CD14-positive monocyte (primary cell): ENCODE results near the gene ACTL6B. TPM values are rescaled to one million over a fixed set of nuclear protein-coding genes. Genes with fewer than 3 reads are reported as not detected.

Source experiments
- DNase-seq, 3 donors: peaks; one replicate each; pipeline ENCODE4 v3.0.0-alpha.2; 2011 to 2022
- H2AFZ ChIP-seq: 2 replicates; pipeline ENCODE4 v1.6.0; 2012; ENCODE audit warnings: mild to moderate bottlenecking, low read depth, low read length, inconsistent platforms; ENCODE audit not compliant: insufficient read depth, poor library complexity, severe bottlenecking
- H3K27ac ChIP-seq, 2 donors: 1 replicate in 1 of 2; 2 replicates in 1 of 2; pipeline ENCODE4 v1.5.1; 2012 to 2013; ENCODE audit warnings: low read length in 2 of 2, control low read depth in 1 of 2, inconsistent platforms in 1 of 2, low read depth in 1 of 2, mild to moderate bottlenecking in 1 of 2
- H3K27me3 ChIP-seq, 2 donors: one replicate each; pipeline versions ENCODE4 v1.6.0 to v1.6.1; 2011 to 2013; ENCODE audit warnings: low read length in 2 of 2; ENCODE audit not compliant: control insufficient read depth in 2 of 2, insufficient read depth in 2 of 2
- H3K36me3 ChIP-seq, 2 donors: replicated peaks in 1 of 2; 1 replicate in 1 of 2; 2 replicates in 1 of 2; pipeline versions ENCODE4 v1.5.1 to v1.6.1; 2012 to 2013; ENCODE audit warnings: low read length in 2 of 2, control low read depth in 1 of 2, inconsistent platforms in 1 of 2, mild to moderate bottlenecking in 1 of 2; ENCODE audit not compliant: insufficient read depth in 2 of 2, control insufficient read depth in 1 of 2
- H3K4me1 ChIP-seq, 2 donors: 1 replicate in 1 of 2; 2 replicates in 1 of 2; pipeline versions ENCODE4 v1.5.1 to v1.6.1; 2012 to 2013; ENCODE audit warnings: low read length in 2 of 2, control low read depth in 1 of 2, inconsistent platforms in 1 of 2, mild to moderate bottlenecking in 1 of 2, moderate library complexity in 1 of 2; ENCODE audit not compliant: insufficient read depth in 2 of 2, control insufficient read depth in 1 of 2
- H3K4me2 ChIP-seq: replicated peaks from 2 replicates; pipeline ENCODE3; 2012; ENCODE audit warnings: low read length, moderate library complexity, mild to moderate bottlenecking; ENCODE audit not compliant: poor library complexity, severe bottlenecking; ENCODE audit errors: extremely low read depth
- H3K4me3 ChIP-seq, 3 experiments: fragments of 200-600 bp in 1 of 3; sonication (generic) in 1 of 3; replicated peaks in 1 of 3; 1 replicate in 2 of 3; 2 replicates in 1 of 3; pipeline ENCODE4 v1.5.1; 2011 to 2013; ENCODE audit warnings: low read length in 3 of 3, mild to moderate bottlenecking in 3 of 3, control low read depth in 2 of 3, low read depth in 2 of 3, inconsistent platforms in 1 of 3, moderate library complexity in 1 of 3
- H3K79me2 ChIP-seq: 2 replicates; pipeline ENCODE4 v1.6.0; 2012; ENCODE audit warnings: mild to moderate bottlenecking, control low read depth, inconsistent platforms, low read length, moderate library complexity; ENCODE audit not compliant: insufficient read depth
- H3K9ac ChIP-seq: 2 replicates; pipeline ENCODE4 v1.6.0; 2017; ENCODE audit warnings: low read length, mild to moderate bottlenecking; ENCODE audit not compliant: insufficient read depth, poor library complexity, severe bottlenecking
- H3K9me3 ChIP-seq, 2 donors: replicated peaks in 1 of 2; 1 replicate in 1 of 2; 2 replicates in 1 of 2; pipeline versions ENCODE4 v1.5.1 to v1.6.1; 2012 to 2013; ENCODE audit warnings: low read length in 2 of 2, control low read depth in 1 of 2; ENCODE audit not compliant: control insufficient read depth in 1 of 2, insufficient read depth in 1 of 2
- H4K20me1 ChIP-seq: 2 replicates; pipeline ENCODE4 v1.6.0; 2012; ENCODE audit warnings: mild to moderate bottlenecking, low read length, control low read depth, moderate library complexity; ENCODE audit not compliant: insufficient read depth
- H3K27ac Mint-ChIP-seq, 7 donors: one replicate each; pipeline ENCODE4 v1.8.0; 2020; ENCODE audit warnings: mild to moderate bottlenecking in 7 of 7, mixed read lengths in 7 of 7, moderate library complexity in 6 of 7, inconsistent platforms in 2 of 7
- H3K27me3 Mint-ChIP-seq, 3 donors: one replicate each; pipeline ENCODE4 v1.8.0; 2021 to 2022; ENCODE audit warnings: low read depth in 3 of 3, mild to moderate bottlenecking in 3 of 3, mixed read lengths in 3 of 3, moderate library complexity in 3 of 3, inconsistent platforms in 1 of 3
- H3K36me3 Mint-ChIP-seq, 2 donors: one replicate each; pipeline ENCODE4 v1.8.0; 2020; ENCODE audit warnings: mixed read lengths in 2 of 2, inconsistent platforms in 1 of 2, mild to moderate bottlenecking in 1 of 2
- H3K4me1 Mint-ChIP-seq: one replicate; pipeline ENCODE4 v1.8.0; 2020; ENCODE audit warnings: mild to moderate bottlenecking, mixed read lengths
- H3K4me3 Mint-ChIP-seq, 2 donors: one replicate each; pipeline ENCODE4 v1.8.0; 2020; ENCODE audit warnings: mild to moderate bottlenecking in 2 of 2, mixed read lengths in 2 of 2, moderate library complexity in 1 of 2
- H3K9me3 Mint-ChIP-seq, 7 donors: one replicate each; pipeline ENCODE4 v1.8.0; 2020 to 2022; ENCODE audit warnings: mixed read lengths in 7 of 7, mild to moderate bottlenecking in 6 of 7, moderate library complexity in 6 of 7, inconsistent platforms in 2 of 7
- WGBS: methylation state at CpG from one replicate; pipeline ENCODE4 v1.1.5; 2013; ENCODE audit warnings: missing lambda C conversion rate; ENCODE audit not compliant: insufficient coverage; 5-methylcytosine and 5-hydroxymethylcytosine counted together
- intact Hi-C, 2 donors: fragments of 100-400 bp; cut with micrococcal nuclease; formaldehyde crosslinking; loops; one replicate each; pipeline versions ENCODE4 v1.15.0 to v1.15.1; 2023
- polyA plus RNA-seq, 3 donors: library from polyadenylated mRNA; depleted of rRNA in 1 of 3; unstranded in 2 of 3; stranded (reverse) in 1 of 3; fragments of 300-500 nt in 2 of 3; fragments of >200 nt in 1 of 3; fragmentation: Illumina TruSeq in 2 of 3; gene quantifications; 1 replicate in 2 of 3; 2 replicates in 1 of 3; pipeline ENCODE4 v1.2.3, GENCODE V29; 2012 to 2021
- TF ChIP-seq, protein P1 (sequence below): fragments of 200-600 bp; IDR thresholded peaks from one replicate; pipeline ENCODE4 v1.8.0; 2022; ENCODE audit warnings: antibody characterized with exemption, mild to moderate bottlenecking

The ACTL6B gene
- polyA plus RNA-seq, 3 donors: not detected

DNA sequence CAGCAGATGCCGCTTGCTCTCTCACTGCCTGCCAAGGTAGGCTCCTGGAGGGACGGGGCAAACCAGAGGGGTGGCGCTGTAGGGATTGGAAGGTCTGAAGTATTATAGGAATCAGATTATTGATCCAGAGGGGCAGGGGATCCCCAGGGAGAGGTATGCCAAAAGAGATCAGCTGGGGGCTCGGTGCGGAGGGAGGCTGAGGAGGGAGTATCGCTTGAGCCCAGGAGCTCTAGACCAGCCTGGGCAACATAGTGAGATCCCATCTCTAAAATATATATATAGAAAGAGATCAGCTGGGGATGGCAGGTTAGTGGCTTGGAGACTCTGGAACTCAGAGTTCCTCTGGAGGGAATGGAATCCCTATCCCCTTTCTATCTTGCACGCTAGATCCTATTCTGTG is 61.1 kb downstream of the ACTL6B start:
- Histone ChIP-seq H4K20me1 (no peaks in the 10 kb centered on the region), H3K4me3 (no peak overlapping the region), H3K4me1 (peaks cover 0 to under 1% of the 10 kb centered on the region in 2 donors), H3K9me3 (no peaks in the 10 kb centered on the region), H3K27ac (no peak overlapping the region), H3K9ac (no peak overlapping the region), H3K79me2 (no peaks in the 10 kb centered on the region), H3K27me3 (peaks cover 0 to 6% of the 10 kb centered on the region in 2 donors), H3K36me3 (no peaks in the 10 kb centered on the region), H2AFZ (no peak overlapping the region), H3K4me2 (no peak overlapping the region)
- H3K27me3 Mint-ChIP-seq: peaks cover 8 to 15% (median 14%) of the 10 kb centered on the region in 3 donors
- 95% methylated on average over 4 of the region's 7 CpGs for WGBS
- no peak for DNase-seq
- H3K27ac Mint-ChIP-seq: no peak overlapping the region
- TF ChIP-seq, protein P1, sequence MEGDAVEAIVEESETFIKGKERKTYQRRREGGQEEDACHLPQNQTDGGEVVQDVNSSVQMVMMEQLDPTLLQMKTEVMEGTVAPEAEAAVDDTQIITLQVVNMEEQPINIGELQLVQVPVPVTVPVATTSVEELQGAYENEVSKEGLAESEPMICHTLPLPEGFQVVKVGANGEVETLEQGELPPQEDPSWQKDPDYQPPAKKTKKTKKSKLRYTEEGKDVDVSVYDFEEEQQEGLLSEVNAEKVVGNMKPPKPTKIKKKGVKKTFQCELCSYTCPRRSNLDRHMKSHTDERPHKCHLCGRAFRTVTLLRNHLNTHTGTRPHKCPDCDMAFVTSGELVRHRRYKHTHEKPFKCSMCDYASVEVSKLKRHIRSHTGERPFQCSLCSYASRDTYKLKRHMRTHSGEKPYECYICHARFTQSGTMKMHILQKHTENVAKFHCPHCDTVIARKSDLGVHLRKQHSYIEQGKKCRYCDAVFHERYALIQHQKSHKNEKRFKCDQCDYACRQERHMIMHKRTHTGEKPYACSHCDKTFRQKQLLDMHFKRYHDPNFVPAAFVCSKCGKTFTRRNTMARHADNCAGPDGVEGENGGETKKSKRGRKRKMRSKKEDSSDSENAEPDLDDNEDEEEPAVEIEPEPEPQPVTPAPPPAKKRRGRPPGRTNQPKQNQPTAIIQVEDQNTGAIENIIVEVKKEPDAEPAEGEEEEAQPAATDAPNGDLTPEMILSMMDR: no peak
- peaks cover 0 to 2% (median 0%) of the 10 kb centered on the region in 7 donors for H3K9me3 Mint-ChIP-seq
- peaks cover 4% of the 10 kb centered on the region for H3K4me1 Mint-ChIP-seq
- intact Hi-C loops: no loop called here
- peaks cover 0 to 3% of the 10 kb centered on the region in 2 donors for H3K36me3 Mint-ChIP-seq
- H3K4me3 Mint-ChIP-seq: no peak overlapping the region

Other genes starting within 250 kb of the ACTL6B start
- 1 to 10 TPM in 2 of 3 donors, under 1 TPM in 1; 0.60 to 1.9 (median 1.2) TPM for gene ZCWPW1, start 227.7 kb downstream of the ACTL6B start, polyA plus RNA-seq
- gene MEPCE, start 226.6 kb downstream of the ACTL6B start, polyA plus RNA-seq: 10 to 100 TPM in 1 of 3 donors, 1 to 10 TPM in 2; 2.9 to 43.2 (median 3.3) TPM
- 10 to 100 TPM in 2 of 3 donors, 1 to 10 TPM in 1; 8.1 to 35.0 (median 14.6) TPM for gene PPP1R35, start 220.0 kb downstream of the ACTL6B start, polyA plus RNA-seq
- 1 to 10 TPM in 1 of 3 donors, under 1 TPM in 1, not detected in 1; 0.40 to 2.5 TPM for gene SPACDR, start 192.2 kb downstream of the ACTL6B start, polyA plus RNA-seq
- 10 to 100 TPM; 23.8 to 91.5 (median 26.3) TPM for gene TSC22D4, start 177.2 kb downstream of the ACTL6B start, polyA plus RNA-seq
- gene NYAP1, start 172.5 kb downstream of the ACTL6B start, polyA plus RNA-seq: not detected
- 1 to 10 TPM; 1.3 to 1.8 (median 1.8) TPM for gene AGFG2, start 117.2 kb downstream of the ACTL6B start, polyA plus RNA-seq
- 10 to 100 TPM in 1 of 3 donors, not detected in 2; 67.2 TPM for gene SAP25, start 82.5 kb downstream of the ACTL6B start, polyA plus RNA-seq
- gene LRCH4, start 70.3 kb downstream of the ACTL6B start, polyA plus RNA-seq: 100 to 1,000 TPM; 132 to 286 (median 134) TPM
- 1 to 10 TPM in 1 of 3 donors, under 1 TPM in 2; 0.42 to 1.2 (median 0.69) TPM for gene FBXO24, start 70.1 kb downstream of the ACTL6B start, polyA plus RNA-seq
- gene PCOLCE, start 54.1 kb downstream of the ACTL6B start, polyA plus RNA-seq: 1 to 10 TPM in 1 of 3 donors, under 1 TPM in 2; 0.18 to 3.1 (median 0.58) TPM
- 10 to 100 TPM; 12.7 to 15.5 (median 13.3) TPM for gene MOSPD3, start 43.9 kb downstream of the ACTL6B start, polyA plus RNA-seq
- gene TFR2, start 14.9 kb downstream of the ACTL6B start, polyA plus RNA-seq: 1 to 10 TPM in 1 of 3 donors, under 1 TPM in 1, not detected in 1; 0.79 to 1.4 TPM
- gene GNB2, start 17.3 kb upstream of the ACTL6B start, polyA plus RNA-seq: 100 to 1,000 TPM in 1 of 3 donors, 10 to 100 TPM in 2; 90.0 to 436 (median 94.6) TPM
- gene GIGYF1, start 37.8 kb upstream of the ACTL6B start, polyA plus RNA-seq: 10 to 100 TPM in 1 of 3 donors, under 1 TPM in 2; 0.30 to 30.6 (median 0.34) TPM
- gene POP7, start 49.7 kb upstream of the ACTL6B start, polyA plus RNA-seq: 10 to 100 TPM; 11.1 to 48.5 (median 41.6) TPM
- not detected for gene EPO, start 64.0 kb upstream of the ACTL6B start, polyA plus RNA-seq
- not detected for gene ZAN, start 77.1 kb upstream of the ACTL6B start, polyA plus RNA-seq
- 1 to 10 TPM; 5.0 to 6.5 (median 5.7) TPM for gene EPHB4, start 171.1 kb upstream of the ACTL6B start, polyA plus RNA-seq
- gene SLC12A9, start 196.3 kb upstream of the ACTL6B start, polyA plus RNA-seq: 100 to 1,000 TPM in 1 of 3 donors, 10 to 100 TPM in 2; 18.8 to 119 (median 19.3) TPM
- gene TRIP6, start 210.9 kb upstream of the ACTL6B start, polyA plus RNA-seq: 1 to 10 TPM; 1.9 to 5.9 (median 5.8) TPM
- gene SRRT, start 218.7 kb upstream of the ACTL6B start, polyA plus RNA-seq: 100 to 1,000 TPM in 1 of 3 donors, 10 to 100 TPM in 2; 26.9 to 116 (median 29.6) TPM
- gene UFSP1, start 233.3 kb upstream of the ACTL6B start, polyA plus RNA-seq: under 1 TPM; 0.57 to 0.76 (median 0.57) TPM
- gene ACHE, start 239.4 kb upstream of the ACTL6B start, polyA plus RNA-seq: under 1 TPM in 1 of 3 donors, not detected in 2; 0.19 TPM